Esophagus muscularis mucosa (tissue), 4 donors: Measurements from ENCODE around the gene ADAM19. TPM values are rescaled to one million over a fixed set of nuclear protein-coding genes. Genes with fewer than 3 reads are reported as not detected.

ENCODE experiments used
- DNase-seq: peaks from one replicate; pipeline ENCODE4 v3.0.0-alpha.2; 2017; ENCODE audit errors: extremely low spot score
- H3K27ac ChIP-seq, 4 donors: fragments of 200-600 bp; sonication (generic); replicated peaks in 1 of 4; 1 replicate in 3 of 4; 2 replicates in 1 of 4; pipeline ENCODE4 v1.5.1; 2016 to 2019; ENCODE audit warnings: mild to moderate bottlenecking in 1 of 4
- H3K27me3 ChIP-seq, 4 donors: fragments of 200-600 bp; sonication (generic); one replicate each; pipeline versions ENCODE4 v1.5.1 to v1.6.0; 2016 to 2019
- H3K36me3 ChIP-seq, 4 donors: fragments of 200-600 bp; sonication (generic); one replicate each; pipeline ENCODE4 v1.5.1; 2016 to 2019
- H3K4me1 ChIP-seq, 4 donors: fragments of 200-600 bp; sonication (generic); one replicate each; pipeline ENCODE4 v1.5.1; 2016 to 2019
- H3K4me3 ChIP-seq, 4 donors: fragments of 200-600 bp; sonication (generic); 1 replicate in 2 of 4; 2 replicates in 2 of 4; pipeline ENCODE4 v1.5.1; 2016 to 2019; ENCODE audit warnings: mild to moderate bottlenecking in 4 of 4, moderate library complexity in 1 of 4
- H3K9me3 ChIP-seq, 4 donors: fragments of 200-600 bp; sonication (generic); 1 replicate in 3 of 4; 2 replicates in 1 of 4; pipeline ENCODE4 v1.5.1; 2016 to 2019
- EP300 ChIP-seq: sonication (generic); formaldehyde crosslinking; IDR thresholded peaks from one replicate; pipeline ENCODE4 v1.6.1; 2017; ENCODE audit warnings: antibody characterized with exemption
- POLR2A ChIP-seq: fragments of 450-650 bp; IDR thresholded peaks from one replicate; pipeline ENCODE4 v1.6.1; 2017; ENCODE audit warnings: antibody characterized with exemption, moderate library complexity, mild to moderate bottlenecking, low read depth
- POLR2AphosphoS5 ChIP-seq, 2 donors: sonication (generic); formaldehyde crosslinking; IDR thresholded peaks; one replicate each; pipeline ENCODE4 v1.6.1; 2017; ENCODE audit warnings: antibody characterized with exemption in 2 of 2
- WGBS: methylation state at CpG from one replicate; pipeline ENCODE4 v1.1.5; 2018; 5-methylcytosine and 5-hydroxymethylcytosine counted together
- intact Hi-C: fragments of 100-400 bp; cut with DNase I; formaldehyde crosslinking; loops from one replicate; pipeline ENCODE4 v1.15.1; 2023
- total RNA-seq, 4 donors: library from RNA; depleted of rRNA; stranded (reverse); fragments of >200 nt; gene quantifications; one replicate each; pipeline versions ENCODE4 v1.1.0 to v1.2.1, GENCODE V29; 2016
- TF ChIP-seq, protein P1 (sequence below), 3 experiments: fragments of 200-600 bp in 2 of 3; fragments of 450-650 bp in 1 of 3; sonication (generic) in 2 of 3; IDR thresholded peaks; one replicate each; pipeline ENCODE4 v1.5.1; 2017 to 2019; ENCODE audit warnings: antibody characterized with exemption in 3 of 3, mild to moderate bottlenecking in 2 of 3, moderate library complexity in 1 of 3

ADAM19 gene
- total RNA-seq, 4 donors from 2014 or later, result 25.0 to 43.6 (median 28.1) TPM

DNA sequence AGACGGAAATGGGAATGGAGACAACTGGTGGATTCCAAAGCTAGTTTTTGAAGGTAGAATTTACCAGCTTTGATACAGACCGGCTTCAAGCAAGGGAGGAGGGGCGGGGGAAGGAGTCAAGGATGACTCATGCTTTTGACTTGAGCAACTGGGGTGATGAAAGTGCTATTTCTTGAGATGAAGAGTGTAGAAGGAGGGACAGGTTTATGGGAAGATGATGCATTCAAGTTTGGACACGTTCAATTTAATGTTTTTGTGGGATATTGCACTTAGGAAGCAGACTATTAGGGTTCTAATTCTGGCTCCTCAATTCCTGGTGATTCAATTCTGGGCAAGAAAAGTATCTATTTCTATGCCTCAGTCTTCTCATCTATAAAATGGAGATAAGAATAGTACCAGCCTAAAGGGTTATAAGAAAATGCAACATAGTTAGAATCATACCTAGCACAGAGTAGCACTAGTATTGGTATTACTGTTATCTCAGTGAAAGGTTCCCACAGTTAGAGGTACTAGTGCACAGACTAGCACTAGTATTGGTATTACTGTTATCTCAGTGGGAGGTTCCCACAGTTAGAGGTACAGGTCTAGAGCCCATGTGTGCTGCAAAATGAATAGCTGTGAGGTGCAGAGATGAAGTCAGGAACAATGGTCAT is 110.9 kb downstream of the ADAM19 start:
- 25% methylated on average over 4 of the region's 4 CpGs for WGBS
- intact Hi-C loops, result no loop called here
- Histone ChIP-seq H3K27ac (peak overlapping the region; percentile 65 to 77 (median 72)), H3K9me3 (no peaks in the 10 kb centered on the region), H3K27me3 (no peaks in the 10 kb centered on the region), H3K4me3 (no peak overlapping the region), H3K4me1 (peaks cover 8 to 48% (median 47%) of the 10 kb centered on the region in 4 donors), H3K36me3 (peaks cover 0 to 5% (median 0%) of the 10 kb centered on the region in 4 donors)
- no peak for DNase-seq
- TF ChIP-seq POLR2A (no peak), EP300 (peak; percentile 18), POLR2AphosphoS5 (IDR thresholded peaks at IDR 0.05) (peak; percentile 48 to 73)

DNA sequence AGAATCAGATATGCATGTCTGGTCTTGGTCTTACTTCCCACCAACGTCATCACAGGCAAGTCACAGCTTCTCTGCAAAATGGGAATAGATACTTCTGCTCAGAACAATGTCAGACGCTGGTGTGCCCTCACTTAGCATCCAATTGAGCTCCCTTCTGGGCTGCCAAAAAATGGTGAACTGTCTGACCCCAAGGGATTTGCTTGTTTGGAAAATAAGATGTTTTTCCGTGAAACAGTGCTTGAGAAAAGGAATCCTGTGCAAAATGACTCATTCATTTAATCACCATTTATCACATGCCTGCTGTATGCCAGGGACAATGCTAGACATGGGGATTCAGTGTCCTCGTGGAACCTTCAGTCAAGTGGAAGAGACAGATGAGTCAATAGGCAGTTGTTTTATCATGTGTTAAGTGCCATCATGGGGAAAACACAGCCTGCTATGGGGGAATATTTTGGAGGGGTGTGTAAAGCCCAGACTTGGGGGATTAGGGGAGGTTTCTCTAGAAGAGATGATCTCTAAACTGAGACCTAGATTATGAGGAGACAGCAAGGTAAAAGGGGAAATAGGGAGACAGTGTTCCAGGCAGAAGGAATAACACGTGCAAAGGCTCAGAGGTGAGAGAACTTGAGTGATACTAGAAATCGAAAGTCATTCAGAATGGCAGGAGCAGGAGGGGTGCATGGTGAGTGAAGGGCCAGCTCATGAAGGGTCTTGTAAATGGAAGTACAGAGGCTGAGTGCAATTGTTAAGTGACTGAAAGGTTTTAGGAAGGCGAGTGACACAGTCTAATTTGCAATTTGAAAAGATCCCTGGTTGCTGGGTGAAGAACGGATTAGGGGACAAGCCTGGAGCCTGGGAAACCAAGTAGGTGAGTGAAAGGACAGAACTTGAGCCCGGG is 111.7 kb downstream of the ADAM19 start:
- WGBS, result 51% methylated on average over 9 of the region's 9 CpGs
- Histone ChIP-seq H3K4me3 (no peak overlapping the region), H3K36me3 (peaks cover 0 to 5% (median 0%) of the 10 kb centered on the region in 4 donors), H3K27ac (peak overlapping the region; percentile 65 to 77 (median 72)), H3K4me1 (peaks cover 8 to 52% (median 50%) of the 10 kb centered on the region in 4 donors), H3K27me3 (no peaks in the 10 kb centered on the region), H3K9me3 (no peaks in the 10 kb centered on the region)
- no peak for DNase-seq
- intact Hi-C loops, result no loop called here
- TF ChIP-seq EP300 (no peak), POLR2AphosphoS5 (IDR thresholded peaks at IDR 0.05) (peak in 1 of 2 donors; percentile 45)

DNA sequence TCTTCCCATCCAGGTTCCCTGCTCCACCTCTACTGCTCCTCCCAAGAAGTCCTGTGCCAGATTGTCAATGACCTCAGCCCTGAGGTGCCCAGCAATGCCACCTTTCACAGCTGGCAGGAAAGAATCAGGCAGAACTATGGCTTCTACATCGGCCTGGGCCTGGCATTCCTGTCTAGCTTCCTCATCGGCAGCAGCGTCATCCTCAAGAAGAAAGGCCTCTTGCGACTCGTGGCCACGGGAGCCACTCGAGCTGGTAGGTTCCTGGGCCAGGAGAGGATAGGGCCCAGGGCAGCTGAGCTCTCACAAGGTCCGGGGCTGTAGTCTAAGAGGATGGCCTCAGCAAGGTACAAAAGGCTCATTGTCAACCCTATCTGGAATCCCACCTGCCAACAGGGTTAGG is 112.5 kb downstream of the ADAM19 start:
- Histone ChIP-seq H3K4me3 (no peak overlapping the region), H3K27me3 (no peaks in the 10 kb centered on the region), H3K36me3 (peaks cover 0 to 5% (median 0%) of the 10 kb centered on the region in 4 donors), H3K9me3 (no peaks in the 10 kb centered on the region), H3K27ac (peak overlapping the region in 3 of 4 donors; percentile 65 to 77 (median 71)), H3K4me1 (peaks cover 8 to 52% (median 50%) of the 10 kb centered on the region in 4 donors)
- 94% methylated on average over 8 of the region's 8 CpGs for WGBS
- DNase-seq, result no peak
- intact Hi-C loops, result no loop called here
- no peak for TF ChIP-seq POLR2AphosphoS5 (IDR thresholded peaks at IDR 0.05)
- TF ChIP-seq EP300, result no peak
- TF ChIP-seq, protein P1, sequence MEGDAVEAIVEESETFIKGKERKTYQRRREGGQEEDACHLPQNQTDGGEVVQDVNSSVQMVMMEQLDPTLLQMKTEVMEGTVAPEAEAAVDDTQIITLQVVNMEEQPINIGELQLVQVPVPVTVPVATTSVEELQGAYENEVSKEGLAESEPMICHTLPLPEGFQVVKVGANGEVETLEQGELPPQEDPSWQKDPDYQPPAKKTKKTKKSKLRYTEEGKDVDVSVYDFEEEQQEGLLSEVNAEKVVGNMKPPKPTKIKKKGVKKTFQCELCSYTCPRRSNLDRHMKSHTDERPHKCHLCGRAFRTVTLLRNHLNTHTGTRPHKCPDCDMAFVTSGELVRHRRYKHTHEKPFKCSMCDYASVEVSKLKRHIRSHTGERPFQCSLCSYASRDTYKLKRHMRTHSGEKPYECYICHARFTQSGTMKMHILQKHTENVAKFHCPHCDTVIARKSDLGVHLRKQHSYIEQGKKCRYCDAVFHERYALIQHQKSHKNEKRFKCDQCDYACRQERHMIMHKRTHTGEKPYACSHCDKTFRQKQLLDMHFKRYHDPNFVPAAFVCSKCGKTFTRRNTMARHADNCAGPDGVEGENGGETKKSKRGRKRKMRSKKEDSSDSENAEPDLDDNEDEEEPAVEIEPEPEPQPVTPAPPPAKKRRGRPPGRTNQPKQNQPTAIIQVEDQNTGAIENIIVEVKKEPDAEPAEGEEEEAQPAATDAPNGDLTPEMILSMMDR (IDR thresholded peaks at IDR 0.05), result no peak
- TF ChIP-seq POLR2A, result no peak

DNA sequence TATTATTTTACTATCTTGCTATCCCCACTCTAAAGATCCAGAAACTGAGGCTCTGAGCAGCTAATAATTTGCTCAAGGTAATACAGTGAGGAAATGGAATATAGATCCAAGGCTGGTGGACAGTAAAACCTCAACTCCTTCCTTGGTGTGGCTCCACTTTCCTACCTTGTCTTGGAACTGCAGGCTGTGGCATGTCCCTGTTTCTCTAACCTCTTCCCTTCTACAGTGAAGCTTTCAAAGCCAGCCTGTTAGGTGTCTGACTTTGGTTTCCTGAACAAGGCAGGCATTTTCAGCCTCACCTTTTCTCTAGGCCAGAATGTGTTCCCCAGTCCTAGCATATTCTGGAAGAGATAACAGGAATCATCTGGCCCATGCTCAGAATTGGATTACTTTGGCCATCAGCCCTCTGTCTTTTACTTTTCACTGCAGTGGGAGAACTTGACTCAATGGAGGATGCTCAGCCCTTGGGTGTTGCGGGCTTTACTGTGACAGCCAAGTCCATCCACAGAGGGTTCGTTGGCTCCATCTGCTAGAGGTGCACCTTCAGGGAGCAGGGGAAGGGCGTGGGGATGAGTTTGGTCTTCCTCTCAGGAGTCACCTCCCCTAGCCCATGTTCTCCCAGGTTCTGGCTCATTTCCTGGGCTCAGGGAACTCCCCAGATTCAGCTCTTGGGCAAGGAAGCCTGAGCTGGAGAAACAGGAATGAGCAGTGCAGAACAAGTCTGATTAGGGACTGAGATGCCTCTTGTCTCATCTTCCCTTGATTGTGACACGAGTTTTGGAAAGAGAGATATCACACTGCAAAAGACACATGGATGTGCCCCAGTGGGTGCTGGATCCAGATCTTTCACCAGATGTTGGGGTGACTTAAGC is 114.4 kb downstream of the ADAM19 start:
- DNase-seq, result no peak

More for the DNA sequence above, 114.4 kb downstream of the ADAM19 start:
- Histone ChIP-seq H3K36me3 (peaks cover 0 to under 1% (median 0%) of the 10 kb centered on the region in 4 donors), H3K9me3 (no peaks in the 10 kb centered on the region), H3K27ac (peak overlapping the region in 3 of 4 donors; percentile 60 to 73 (median 71)), H3K4me1 (peaks cover 8 to 52% (median 50%) of the 10 kb centered on the region in 4 donors), H3K27me3 (no peaks in the 10 kb centered on the region), H3K4me3 (peak overlapping the region in 1 of 4 donors; percentile 62)
- intact Hi-C loops, result no loop called here
- WGBS, result 98% methylated on average over 4 of the region's 4 CpGs
- TF ChIP-seq POLR2AphosphoS5 (IDR thresholded peaks at IDR 0.05), result no peak
- no peak for TF ChIP-seq EP300
- TF ChIP-seq, protein P1 (IDR thresholded peaks at IDR 0.05), result no peak
